Kidney (tissue), 14 donors: ENCODE results near the gene SPNS2. TPM values are rescaled to one million over a fixed set of nuclear protein-coding genes. Genes with fewer than 3 reads are reported as not detected.

ENCODE experiments used
- DNase-seq, 5 donors: peaks; one replicate each; pipeline ENCODE4 v3.0.0-alpha.2; 2013 to 2020
- FAIRE-seq: peaks from 2 replicates; lab custom pipeline; 2012; peaks lifted over from hg19 to GRCh38; lab: Jason Lieb, UNC
- H3K27ac ChIP-seq, 2 donors: one replicate each; pipeline ENCODE4 v1.7.0; 2013; ENCODE audit warnings: low read depth in 2 of 2, low read length in 2 of 2, inconsistent platforms in 1 of 2
- H3K27me3 ChIP-seq: one replicate; pipeline ENCODE4 v1.7.1; 2013; ENCODE audit warnings: low read length, inconsistent platforms; ENCODE audit not compliant: control insufficient read depth, insufficient read depth
- H3K36me3 ChIP-seq, 3 donors: one replicate each; pipeline versions ENCODE4 v1.7.0 to v1.7.1; 2013; ENCODE audit warnings: low read length in 3 of 3, control low read depth in 1 of 3, inconsistent platforms in 1 of 3; ENCODE audit not compliant: insufficient read depth in 3 of 3, control insufficient read depth in 2 of 3
- H3K4me1 ChIP-seq, 3 donors: one replicate each; pipeline versions ENCODE4 v1.7.0 to v1.7.1; 2013; ENCODE audit warnings: low read length in 3 of 3, inconsistent platforms in 1 of 3, low read depth in 1 of 3; ENCODE audit not compliant: control insufficient read depth in 2 of 3, insufficient read depth in 2 of 3
- H3K4me3 ChIP-seq, 3 donors: one replicate each; pipeline versions ENCODE4 v1.7.0 to v1.8.1; 2013; ENCODE audit warnings: low read length in 3 of 3, control low read depth in 1 of 3, inconsistent platforms in 1 of 3
- H3K9ac ChIP-seq, 3 donors: one replicate each; pipeline versions ENCODE4 v1.7.0 to v1.7.1; 2013; ENCODE audit warnings: low read length in 3 of 3, control low read depth in 1 of 3, inconsistent platforms in 1 of 3
- H3K9me3 ChIP-seq, 3 donors: one replicate each; pipeline versions ENCODE4 v1.7.0 to v1.7.1; 2013; ENCODE audit warnings: low read length in 3 of 3, control low read depth in 1 of 3, inconsistent platforms in 1 of 3; ENCODE audit not compliant: control insufficient read depth in 2 of 3, insufficient read depth in 1 of 3
- intact Hi-C: fragments of 100-400 bp; cut with DNase I; formaldehyde crosslinking; loops from one replicate; pipeline ENCODE4 v1.11.1; 2022
- polyA plus RNA-seq: library from polyadenylated mRNA; stranded (reverse); fragments of 350-450 nt; fragmentation: Illumina TruSeq; extraction: RNeasy Lipid Tissue Mini Kit (QIAGEN cat#74804); gene quantifications from one replicate; pipeline ENCODE4 v1.2.3, GENCODE V29; 2014; ENCODE audit warnings: low read depth, low replicate concordance; ENCODE audit not compliant: insufficient read depth
- total RNA-seq: library from RNA; stranded (reverse); fragmentation: NEBNext Ultra II Directional; extraction: Animal tissue kit (Norgen Biotek cat#: 25700); gene quantifications from one replicate; pipeline ENCODE4 v1.2.1, GENCODE V29; 2021
- TF ChIP-seq, protein P1 (sequence below): IDR thresholded peaks from 3 replicates; pipeline ENCODE4 v1.5.1; 2012; ENCODE audit warnings: mild to moderate bottlenecking, moderate library complexity, borderline replicate concordance; ENCODE audit not compliant: insufficient read depth; ENCODE audit errors: extremely low read depth
- donor health status: control.
- donor health status: control.
- donor health status: control.
- donor health status: control.
- donor health status: control.
- donor health status: DM: yes; HTN: yes; CAD: no.
- donor health status: Normal renal cell carcinoma (clear cell type).

The SPNS2 gene
- total and polyA plus RNA-seq, 2 donors from 2014 or later: 60.5 to 75.1 TPM

DNA sequence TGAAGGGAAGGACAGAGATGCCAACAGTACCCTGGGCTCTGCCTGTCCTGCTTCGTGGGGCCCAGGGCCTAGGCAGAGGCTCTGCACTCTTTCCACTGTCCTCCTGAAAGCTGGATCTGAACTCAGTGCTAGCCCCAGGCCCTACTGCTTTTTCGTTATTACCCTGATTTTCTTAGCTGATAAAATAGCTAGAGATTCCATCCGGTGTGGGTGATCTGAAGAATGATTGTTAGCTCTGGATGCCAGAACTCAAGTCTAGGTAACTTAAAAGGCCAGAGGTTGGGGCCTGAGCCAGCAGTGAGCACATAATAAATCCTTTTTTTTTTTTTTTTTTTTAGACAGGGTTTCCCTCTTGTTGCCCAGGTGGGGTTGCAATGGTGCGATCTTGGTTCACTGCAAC is 58.3 kb downstream of the SPNS2 start:
- peaks cover 4 to 29% (median 23%) of the 10 kb centered on the region in 3 donors for H3K4me1 ChIP-seq
- no peak overlapping the region for H3K4me3 ChIP-seq
- peaks cover 0 to 3% (median 0%) of the 10 kb centered on the region in 3 donors for H3K36me3 ChIP-seq
- no peaks in the 10 kb centered on the region for H3K9me3 ChIP-seq
- H3K27ac ChIP-seq: no peak overlapping the region
- DNase-seq (peak in 2 of 5 donors; percentile 25 to 37), FAIRE-seq (no peak)
- TF ChIP-seq, protein P1, sequence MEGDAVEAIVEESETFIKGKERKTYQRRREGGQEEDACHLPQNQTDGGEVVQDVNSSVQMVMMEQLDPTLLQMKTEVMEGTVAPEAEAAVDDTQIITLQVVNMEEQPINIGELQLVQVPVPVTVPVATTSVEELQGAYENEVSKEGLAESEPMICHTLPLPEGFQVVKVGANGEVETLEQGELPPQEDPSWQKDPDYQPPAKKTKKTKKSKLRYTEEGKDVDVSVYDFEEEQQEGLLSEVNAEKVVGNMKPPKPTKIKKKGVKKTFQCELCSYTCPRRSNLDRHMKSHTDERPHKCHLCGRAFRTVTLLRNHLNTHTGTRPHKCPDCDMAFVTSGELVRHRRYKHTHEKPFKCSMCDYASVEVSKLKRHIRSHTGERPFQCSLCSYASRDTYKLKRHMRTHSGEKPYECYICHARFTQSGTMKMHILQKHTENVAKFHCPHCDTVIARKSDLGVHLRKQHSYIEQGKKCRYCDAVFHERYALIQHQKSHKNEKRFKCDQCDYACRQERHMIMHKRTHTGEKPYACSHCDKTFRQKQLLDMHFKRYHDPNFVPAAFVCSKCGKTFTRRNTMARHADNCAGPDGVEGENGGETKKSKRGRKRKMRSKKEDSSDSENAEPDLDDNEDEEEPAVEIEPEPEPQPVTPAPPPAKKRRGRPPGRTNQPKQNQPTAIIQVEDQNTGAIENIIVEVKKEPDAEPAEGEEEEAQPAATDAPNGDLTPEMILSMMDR: no peak
- no peaks in the 10 kb centered on the region for H3K27me3 ChIP-seq
- intact Hi-C loops: no loop called here
- H3K9ac ChIP-seq: no peak overlapping the region

DNA sequence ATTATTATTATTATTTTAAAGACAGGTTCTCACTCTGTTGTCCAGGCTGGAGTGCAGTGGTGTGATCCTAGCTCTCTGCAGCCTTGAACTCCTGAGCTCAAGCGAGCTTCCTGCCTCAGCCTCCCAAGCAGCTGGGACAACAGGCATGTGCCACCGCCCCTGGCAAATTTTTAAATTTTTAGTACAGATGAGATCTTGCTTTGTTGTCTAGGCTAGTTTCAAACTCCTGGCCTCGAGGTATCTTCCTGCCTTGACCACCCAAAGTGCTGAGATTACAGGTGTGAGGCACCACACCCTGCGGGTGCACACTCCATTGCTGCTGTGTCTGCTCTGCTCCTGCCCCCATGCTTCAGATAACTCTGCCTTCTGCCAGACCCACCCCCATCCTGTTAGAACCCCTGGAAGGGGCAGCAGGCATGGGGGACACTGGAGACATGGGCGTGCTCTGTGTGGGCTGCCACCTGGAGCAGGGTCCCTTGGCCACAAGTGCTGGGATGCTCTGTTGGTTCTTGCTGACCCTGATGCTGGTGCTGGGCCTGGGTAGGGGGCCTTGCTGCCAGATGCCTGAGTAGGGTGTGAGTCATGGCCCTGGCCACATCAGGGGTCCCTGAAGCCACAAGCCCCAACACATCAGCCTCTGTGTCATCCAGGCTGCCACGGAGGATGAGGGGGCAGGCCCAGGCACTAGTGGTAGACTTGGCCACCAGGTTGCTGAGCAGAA is 59.1 kb downstream of the SPNS2 start:
- TF ChIP-seq, protein P1: no peak
- Histone ChIP-seq H3K4me3 (no peak overlapping the region), H3K27ac (no peak overlapping the region), H3K9me3 (no peaks in the 10 kb centered on the region), H3K4me1 (peaks cover 4 to 31% (median 29%) of the 10 kb centered on the region in 3 donors), H3K9ac (no peak overlapping the region), H3K27me3 (no peaks in the 10 kb centered on the region), H3K36me3 (peaks cover 0 to 3% (median 0%) of the 10 kb centered on the region in 3 donors)
- FAIRE-seq (no peak), DNase-seq (peak in 2 of 5 donors; percentile 35 to 61)
- intact Hi-C loops: no loop called here

DNA sequence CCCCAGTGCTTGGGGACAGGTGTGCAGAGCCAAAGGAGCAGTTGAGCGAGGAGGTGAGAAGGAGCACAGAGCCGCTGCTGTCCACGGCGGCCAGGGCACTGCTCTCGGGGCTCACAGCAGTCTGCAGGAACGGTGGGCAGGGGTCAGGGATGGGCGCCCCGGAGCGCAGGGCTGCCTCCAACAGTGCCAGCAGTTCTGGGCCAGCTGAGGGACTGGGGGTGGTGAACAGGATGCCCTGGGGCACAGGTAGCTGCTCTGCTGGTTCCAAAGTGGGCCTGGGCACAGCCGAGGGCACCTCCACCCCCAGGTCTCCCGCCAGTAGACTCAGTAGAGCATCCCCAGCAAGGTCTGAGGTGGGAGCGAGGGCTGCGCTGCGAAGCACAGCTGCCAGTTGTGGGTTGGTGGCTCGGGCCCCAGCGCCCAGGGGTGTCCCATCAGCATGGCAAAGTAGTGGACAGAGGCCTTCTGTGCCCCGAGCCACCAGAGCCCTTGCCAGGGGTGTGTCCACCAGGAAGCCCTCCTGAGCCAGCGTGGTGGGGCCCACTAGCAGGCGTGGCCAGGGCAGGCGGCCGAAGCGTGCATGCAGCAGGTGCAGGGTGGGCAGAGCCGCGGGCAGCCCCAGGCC is 59.8 kb downstream of the SPNS2 start:
- peaks cover 4 to 31% (median 29%) of the 10 kb centered on the region in 3 donors for H3K4me1 ChIP-seq
- intact Hi-C loops: no loop called here

More for the DNA sequence above, 59.8 kb downstream of the SPNS2 start:
- DNase-seq (peak in 2 of 5 donors; percentile 56 to 71), FAIRE-seq (no peak)
- Histone ChIP-seq H3K9me3 (no peaks in the 10 kb centered on the region), H3K27ac (no peak overlapping the region), H3K27me3 (no peaks in the 10 kb centered on the region), H3K4me3 (no peak overlapping the region), H3K36me3 (no peaks in the 10 kb centered on the region), H3K9ac (no peak overlapping the region)
- TF ChIP-seq, protein P1: no peak
